Measurements from ENCODE around the gene NALCN. TPM values are rescaled to one million over a fixed set of nuclear protein-coding genes. Genes with fewer than 3 reads are reported as not detected.

NALCN gene
- total and polyA plus RNA-seq, 2 donors (not counting 1 experiment from before 2014, with no cell fraction given), result not detected

DNA sequence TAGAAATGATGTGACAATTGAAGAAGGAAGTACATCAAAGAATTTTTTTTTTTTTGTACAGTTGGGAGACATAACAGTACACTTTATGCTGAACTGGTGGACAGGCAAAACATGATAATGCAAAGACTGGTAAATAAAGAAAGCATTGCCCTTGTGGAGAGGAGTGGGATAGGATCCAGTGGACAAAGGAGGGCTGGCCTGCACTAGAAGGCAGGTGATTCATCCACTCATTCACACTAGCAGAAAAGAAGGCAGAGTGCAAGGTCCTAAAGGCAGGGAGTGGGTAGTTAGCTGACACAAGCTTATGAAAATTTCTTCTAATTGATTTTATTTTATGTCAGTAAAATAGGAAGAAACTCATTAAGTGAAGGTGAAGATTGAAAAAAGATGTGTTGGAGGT, 17.6 kb upstream of the NALCN start:
- H3K27ac ChIP-seq (ENCODE audit: low read length in 2 of 2), result no peak overlapping the region
- no peak overlapping the region for H2AFZ ChIP-seq (ENCODE audit: insufficient read depth, low read depth, low read length, poor library complexity, severe bottlenecking)
- DNase-seq (no peak), ATAC-seq (ENCODE audit: low read depth) (no peak)
- H3K27me3 ChIP-seq (replicated peaks in 1 of 4; ENCODE audit: control extremely low read depth in 1 of 4, control insufficient read depth in 3 of 4, insufficient read depth in 4 of 4, low read length in 3 of 4), result no peaks in the 10 kb centered on the region
- Mint-ChIP-seq H3K27me3 (no peaks in the 10 kb centered on the region), H3K9me3 (ENCODE audit: insufficient read depth) (no peaks in the 10 kb centered on the region), H3K27ac (no peak overlapping the region), H3K4me3 (no peak overlapping the region), H3K4me1 (no peaks in the 10 kb centered on the region)
- no peaks in the 10 kb centered on the region for H3K4me1 ChIP-seq (ENCODE audit: control insufficient read depth in 2 of 2, insufficient read depth in 2 of 2, low read length in 2 of 2)
- H3K79me2 ChIP-seq (ENCODE audit: control insufficient read depth, insufficient read depth, low read length), result no peaks in the 10 kb centered on the region
- no peak overlapping the region for H3K4me3 ChIP-seq (ENCODE audit: control extremely low read depth in 1 of 5, extremely low read depth in 1 of 5, insufficient read depth in 1 of 5, low read depth in 2 of 5, low read length in 4 of 5)
- no peak overlapping the region for H3K9ac ChIP-seq (ENCODE audit: low read length)
- no peaks in the 10 kb centered on the region for H3K36me3 ChIP-seq (replicated peaks in 1 of 2; ENCODE audit: control extremely low read depth in 1 of 2, control insufficient read depth in 1 of 2, extremely low read depth in 1 of 2, insufficient read depth in 2 of 2, low read length in 1 of 2)
- POLR2A ChIA-PET, result no interaction called here
- no peaks in the 10 kb centered on the region for H4K20me1 ChIP-seq (ENCODE audit: control insufficient read depth, insufficient read depth, low read length, poor library complexity, severe bottlenecking)
- H3K4me2 ChIP-seq (replicated peaks; ENCODE audit: low read depth, low read length, poor library complexity, severe bottlenecking), result no peak overlapping the region
- CTCF ChIA-PET, result no interaction called here
- H3K9me3 ChIP-seq (ENCODE audit: control extremely low read depth in 1 of 3, control insufficient read depth in 2 of 3, insufficient read depth in 1 of 3, low read length in 2 of 3), result no peaks in the 10 kb centered on the region
- intact Hi-C loops (cut with micrococcal nuclease), result no loop called here
- no peak for TF ChIP-seq EZH2 (IDR thresholded peaks at IDR 0.05; ENCODE audit: borderline replicate concordance, insufficient read depth, low read depth, low read length, poor library complexity, severe bottlenecking)
- TF ChIP-seq, protein P1, sequence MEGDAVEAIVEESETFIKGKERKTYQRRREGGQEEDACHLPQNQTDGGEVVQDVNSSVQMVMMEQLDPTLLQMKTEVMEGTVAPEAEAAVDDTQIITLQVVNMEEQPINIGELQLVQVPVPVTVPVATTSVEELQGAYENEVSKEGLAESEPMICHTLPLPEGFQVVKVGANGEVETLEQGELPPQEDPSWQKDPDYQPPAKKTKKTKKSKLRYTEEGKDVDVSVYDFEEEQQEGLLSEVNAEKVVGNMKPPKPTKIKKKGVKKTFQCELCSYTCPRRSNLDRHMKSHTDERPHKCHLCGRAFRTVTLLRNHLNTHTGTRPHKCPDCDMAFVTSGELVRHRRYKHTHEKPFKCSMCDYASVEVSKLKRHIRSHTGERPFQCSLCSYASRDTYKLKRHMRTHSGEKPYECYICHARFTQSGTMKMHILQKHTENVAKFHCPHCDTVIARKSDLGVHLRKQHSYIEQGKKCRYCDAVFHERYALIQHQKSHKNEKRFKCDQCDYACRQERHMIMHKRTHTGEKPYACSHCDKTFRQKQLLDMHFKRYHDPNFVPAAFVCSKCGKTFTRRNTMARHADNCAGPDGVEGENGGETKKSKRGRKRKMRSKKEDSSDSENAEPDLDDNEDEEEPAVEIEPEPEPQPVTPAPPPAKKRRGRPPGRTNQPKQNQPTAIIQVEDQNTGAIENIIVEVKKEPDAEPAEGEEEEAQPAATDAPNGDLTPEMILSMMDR (IDR thresholded peaks at IDR 0.05), result no peak

- ChIA-PET CTCF (no interaction called here), POLR2A (no interaction called here)
- WGBS (ENCODE audit: insufficient coverage), result no CpG with 5 or more reads among the region's 3 CpGs
- ATAC-seq (ENCODE audit: low read depth), result no peak
- Mint-ChIP-seq H3K27me3 (no peaks in the 10 kb centered on the region), H3K4me1 (no peaks in the 10 kb centered on the region), H3K9me3 (ENCODE audit: insufficient read depth) (peaks cover 2% of the 10 kb centered on the region), H3K4me3 (no peak overlapping the region), H3K27ac (no peak overlapping the region)
- Histone ChIP-seq H3K27me3 (replicated peaks in 1 of 4; ENCODE audit: control extremely low read depth in 1 of 4, control insufficient read depth in 3 of 4, insufficient read depth in 4 of 4, low read length in 3 of 4) (no peaks in the 10 kb centered on the region), H3K27ac (ENCODE audit: low read length in 2 of 2) (no peak overlapping the region), H4K20me1 (ENCODE audit: control insufficient read depth, insufficient read depth, low read length, poor library complexity, severe bottlenecking) (no peaks in the 10 kb centered on the region), H3K79me2 (ENCODE audit: control insufficient read depth, insufficient read depth, low read length) (no peaks in the 10 kb centered on the region), H3K9ac (ENCODE audit: low read length) (no peak overlapping the region), H3K4me3 (ENCODE audit: control extremely low read depth in 1 of 5, extremely low read depth in 1 of 5, insufficient read depth in 1 of 5, low read depth in 2 of 5, low read length in 4 of 5) (no peak overlapping the region), H3K4me2 (replicated peaks; ENCODE audit: low read depth, low read length, poor library complexity, severe bottlenecking) (no peak overlapping the region), H3K36me3 (replicated peaks in 1 of 2; ENCODE audit: control extremely low read depth in 1 of 2, control insufficient read depth in 1 of 2, extremely low read depth in 1 of 2, insufficient read depth in 2 of 2, low read length in 1 of 2) (no peaks in the 10 kb centered on the region), H3K4me1 (ENCODE audit: control insufficient read depth in 2 of 2, insufficient read depth in 2 of 2, low read length in 2 of 2) (no peaks in the 10 kb centered on the region), H3K9me3 (ENCODE audit: control extremely low read depth in 1 of 3, control insufficient read depth in 2 of 3, insufficient read depth in 1 of 3, low read length in 2 of 3) (no peaks in the 10 kb centered on the region), H2AFZ (ENCODE audit: insufficient read depth, low read depth, low read length, poor library complexity, severe bottlenecking) (no peak overlapping the region)
- DNase-seq, result no peak
- intact Hi-C loops (cut with micrococcal nuclease), result no loop called here
- TF ChIP-seq, protein P1 (IDR thresholded peaks at IDR 0.05), result no peak
- no peak for TF ChIP-seq EZH2 (IDR thresholded peaks at IDR 0.05; ENCODE audit: borderline replicate concordance, insufficient read depth, low read depth, low read length, poor library complexity, severe bottlenecking)
Observed at GRCh38 chr13:101429733-101430132, 13.4 kb upstream of the NALCN start.

Measured in B cell (primary cell).